T-helper 1 cell treated with Interleukin-12 subunit alpha and Interleukin-12 subunit beta and Interleukin-4 antibody, amounts not matched to agents 30 μg/mL and 1 μg/mL, for 36 hours (primary cell): ENCODE data around the gene BEAN1.
"Not testable (repeated sequence)": the region's sequence is repeated elsewhere in the genome, so short reads cannot be mapped to it uniquely, and the experiment has no call there.

Experiments used
- H3K27ac Mint-ChIP-seq: one replicate; pipeline ENCODE4 v1.8.0; 2021; ENCODE audit warnings: mild to moderate bottlenecking, mixed read lengths
- H3K27me3 Mint-ChIP-seq: one replicate; pipeline ENCODE4 v1.8.0; 2021; ENCODE audit warnings: low read depth, mixed read lengths
- H3K36me3 Mint-ChIP-seq: one replicate; pipeline ENCODE4 v1.8.0; 2021; ENCODE audit warnings: low read depth, mixed read lengths
- H3K4me1 Mint-ChIP-seq: one replicate; pipeline ENCODE4 v1.8.0; 2021; ENCODE audit warnings: low read depth, mixed read lengths
- H3K4me3 Mint-ChIP-seq: one replicate; pipeline ENCODE4 v1.8.0; 2021; ENCODE audit warnings: mild to moderate bottlenecking, moderate library complexity, mixed read lengths
- H3K9me3 Mint-ChIP-seq: one replicate; pipeline ENCODE4 v1.8.0; 2021; ENCODE audit warnings: mixed read lengths

Gene BEAN1

DNA sequence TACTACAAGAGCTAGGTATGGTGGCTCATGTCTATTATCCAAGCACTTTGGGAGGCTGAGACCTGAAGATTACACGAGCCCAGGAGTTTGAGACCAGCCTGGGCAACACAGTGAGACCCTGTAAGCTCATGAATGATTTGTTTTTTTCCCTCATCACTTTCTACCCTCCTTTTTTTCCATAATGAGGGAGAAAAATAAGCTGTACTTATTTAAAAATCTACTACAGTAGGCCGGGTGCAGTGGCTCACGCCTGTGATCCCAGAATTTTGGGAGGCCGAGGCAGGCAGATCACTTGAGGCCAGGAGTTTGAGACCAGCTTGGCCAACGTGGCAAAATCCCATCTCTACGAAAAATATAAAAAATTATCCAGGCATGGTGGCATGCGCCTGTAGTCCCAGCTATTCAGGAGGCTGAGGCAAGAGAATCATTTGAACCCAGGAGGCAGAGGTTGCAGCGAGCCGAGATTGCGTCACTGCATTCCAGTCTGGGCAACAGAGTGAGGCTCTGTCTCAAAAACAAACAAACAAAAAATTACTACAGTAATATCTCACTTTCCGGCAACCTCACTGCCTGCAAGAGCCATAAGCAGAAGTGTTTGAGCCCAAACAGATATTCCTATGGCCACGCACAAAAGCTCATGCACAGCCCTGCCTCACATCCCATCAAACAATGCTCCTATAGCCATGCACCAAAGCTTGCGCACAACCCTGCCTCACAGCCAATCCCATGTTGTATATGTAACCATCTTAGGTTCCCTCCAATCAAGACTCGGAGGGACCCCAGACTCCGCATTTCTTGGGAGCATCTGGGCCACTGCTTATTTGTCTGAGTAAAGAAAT, 85.4 kb downstream of the BEAN1 start:
- Mint-ChIP-seq H3K4me1 (peaks cover 38% of the 10 kb centered on the region), H3K9me3 (no peaks in the 10 kb centered on the region), H3K36me3 (peaks cover 22% of the 10 kb centered on the region), H3K4me3 (no peak overlapping the region), H3K27ac (peak overlapping the region; percentile 56), H3K27me3 (no peaks in the 10 kb centered on the region)

DNA sequence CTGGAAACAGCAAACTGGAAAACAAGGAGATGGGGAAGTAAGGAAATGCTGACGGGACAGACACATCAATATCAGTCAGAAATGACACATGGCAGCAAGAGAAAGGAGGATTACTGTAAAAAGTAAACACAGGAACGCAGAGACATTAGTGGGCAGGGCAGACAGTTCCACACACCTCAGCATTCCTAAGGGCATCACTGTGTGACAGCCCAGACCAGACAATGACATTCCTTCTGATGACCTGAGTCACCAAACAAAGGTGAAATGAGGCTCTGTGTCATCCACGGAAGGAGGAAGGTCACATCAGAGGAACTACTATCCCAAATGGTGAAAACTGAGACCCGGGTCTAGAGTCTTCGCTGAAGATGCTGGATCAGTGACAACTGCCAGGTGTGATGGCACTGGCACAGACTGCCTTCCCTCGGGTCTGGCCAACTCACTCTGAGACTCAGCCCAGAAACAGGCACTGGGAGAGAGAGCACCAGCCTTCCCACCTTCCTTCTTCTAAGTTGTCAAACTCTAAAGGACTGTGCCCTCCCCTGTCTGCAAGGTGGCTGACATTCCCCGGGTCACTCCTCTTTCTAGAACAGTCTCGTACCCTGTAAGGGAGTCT, 86.1 kb downstream of the BEAN1 start:
- no peaks in the 10 kb centered on the region for H3K27me3 Mint-ChIP-seq
- no peak overlapping the region for H3K4me3 Mint-ChIP-seq
- no peaks in the 10 kb centered on the region for H3K9me3 Mint-ChIP-seq
- peak overlapping the region; percentile 56 for H3K27ac Mint-ChIP-seq
- H3K4me1 Mint-ChIP-seq = peaks cover 39% of the 10 kb centered on the region
- H3K36me3 Mint-ChIP-seq = peaks cover 17% of the 10 kb centered on the region

DNA sequence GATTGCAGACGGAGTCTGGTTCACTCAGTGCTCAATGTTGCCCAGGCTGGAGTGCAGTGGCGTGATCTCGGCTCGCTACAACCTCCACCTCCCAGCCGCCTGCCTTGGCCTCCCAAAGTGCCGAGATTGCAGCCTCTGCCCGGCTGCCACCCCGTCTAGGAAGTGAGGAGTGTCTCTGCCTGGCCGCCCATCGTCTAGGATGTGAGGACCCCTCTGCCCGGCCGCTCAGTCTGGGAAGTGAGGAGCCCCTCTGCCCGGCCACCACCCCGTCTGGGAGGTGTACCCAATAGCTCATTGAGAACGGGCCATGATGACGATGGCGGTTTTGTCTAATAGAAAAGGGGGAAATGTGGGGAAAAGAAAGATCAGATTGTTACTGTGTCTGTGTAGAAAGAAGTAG, 87.3 kb downstream of the BEAN1 start:
- Mint-ChIP-seq H3K4me1 (peaks cover 46% of the 10 kb centered on the region), H3K36me3 (peaks cover 18% of the 10 kb centered on the region)
- not testable (repeated sequence) for H3K4me3 Mint-ChIP-seq, H3K27me3 Mint-ChIP-seq, H3K27ac Mint-ChIP-seq, H3K9me3 Mint-ChIP-seq

DNA sequence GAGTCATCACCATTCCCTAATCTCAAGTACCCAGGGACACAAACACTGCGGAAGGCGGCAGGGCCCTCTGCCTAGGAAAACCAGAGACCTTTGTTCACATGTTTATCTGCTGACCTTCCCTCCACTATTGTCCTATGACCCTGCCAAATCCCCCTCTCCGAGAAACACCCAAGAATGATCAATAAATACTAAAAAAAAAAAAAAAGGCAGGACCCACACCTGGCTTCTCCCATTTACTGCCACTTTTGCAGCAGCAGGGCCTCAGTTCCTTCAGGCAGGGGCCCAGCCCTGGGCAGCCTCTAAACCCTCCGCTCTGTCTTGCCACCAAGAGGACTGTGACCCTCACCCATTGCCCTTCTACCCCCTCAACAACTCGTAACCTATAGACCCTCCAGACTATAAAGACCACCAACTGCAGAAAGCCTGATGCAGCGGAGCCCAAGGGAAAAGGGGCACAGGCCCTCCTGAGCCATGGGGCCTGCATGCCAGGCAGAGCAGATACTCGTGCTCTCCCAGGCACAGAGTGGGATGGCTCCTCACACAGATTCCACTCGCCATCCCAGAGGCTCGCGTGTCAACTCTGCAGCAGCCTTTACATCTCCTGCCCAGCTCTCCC, 88.0 kb downstream of the BEAN1 start:
- H3K27me3 Mint-ChIP-seq, H3K4me3 Mint-ChIP-seq, H3K9me3 Mint-ChIP-seq: not testable (repeated sequence)
- peaks cover 53% of the 10 kb centered on the region for H3K4me1 Mint-ChIP-seq
- peaks cover 14% of the 10 kb centered on the region for H3K36me3 Mint-ChIP-seq
- peak overlapping the region; percentile 99 for H3K27ac Mint-ChIP-seq

DNA sequence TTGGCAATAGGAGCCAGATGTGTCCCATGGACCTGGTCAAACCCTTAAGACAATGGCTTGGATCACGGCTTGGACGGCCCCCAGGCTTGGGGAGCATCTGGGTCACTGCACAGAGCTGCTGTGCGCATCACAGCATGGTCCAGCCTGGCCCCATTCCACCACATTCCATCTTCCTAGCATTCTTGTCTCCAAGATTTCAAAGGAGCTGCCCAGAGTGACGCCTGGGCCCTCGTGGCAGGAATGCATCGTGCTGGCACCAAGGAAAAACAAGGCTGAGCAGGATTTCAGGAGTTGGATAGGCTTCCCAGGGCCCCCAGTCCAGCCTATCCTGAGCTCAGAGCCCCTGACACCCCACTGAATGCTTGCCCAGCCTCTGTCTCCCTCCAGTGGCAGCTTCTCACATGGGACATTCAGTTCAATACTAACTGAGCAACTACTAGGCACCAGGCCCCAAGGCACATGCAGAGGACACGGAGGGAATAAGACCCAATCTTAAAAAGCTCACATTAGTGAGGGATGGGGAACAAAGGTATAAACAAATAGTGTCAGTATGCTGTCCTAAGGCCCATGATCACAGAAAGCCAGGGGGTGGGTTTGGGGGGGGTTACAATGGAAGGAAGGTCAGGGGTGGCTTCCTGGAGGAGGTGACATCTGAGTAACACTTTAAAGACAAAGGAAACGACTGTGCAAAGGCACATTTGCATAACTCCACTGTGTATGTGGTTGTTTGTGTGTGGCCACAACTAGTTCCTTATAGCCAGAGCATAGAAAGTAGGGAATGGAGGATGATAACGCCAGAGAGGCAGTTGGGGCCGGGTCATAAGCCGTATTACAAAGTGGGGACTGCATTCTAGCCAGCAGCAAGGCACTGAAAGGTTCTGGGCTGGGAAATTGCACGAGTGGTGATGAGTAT, 88.8 kb downstream of the BEAN1 start:
- Mint-ChIP-seq H3K27me3 (no peaks in the 10 kb centered on the region), H3K9me3 (no peaks in the 10 kb centered on the region), H3K4me1 (peaks cover 61% of the 10 kb centered on the region), H3K4me3 (peak overlapping the region; percentile 82), H3K27ac (peak overlapping the region; percentile 99), H3K36me3 (peaks cover 14% of the 10 kb centered on the region)

DNA sequence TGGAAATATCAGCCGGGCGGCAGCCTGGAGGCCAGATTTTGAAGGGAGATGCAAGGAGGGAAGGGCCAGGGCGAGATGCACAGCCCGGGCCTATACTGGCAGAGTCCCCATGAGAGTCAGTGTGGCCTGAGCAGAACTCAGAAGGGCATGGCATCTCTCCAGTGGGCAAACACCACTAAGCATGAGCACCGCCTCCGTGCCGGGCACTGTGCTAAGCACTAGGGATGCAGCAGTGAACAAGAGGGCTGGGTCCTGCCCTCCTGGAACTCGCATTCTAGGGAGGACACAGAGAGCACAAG, 89.4 kb downstream of the BEAN1 start:
- no peaks in the 10 kb centered on the region for H3K27me3 Mint-ChIP-seq
- peak overlapping the region; percentile 82 for H3K4me3 Mint-ChIP-seq
- no peaks in the 10 kb centered on the region for H3K9me3 Mint-ChIP-seq
- H3K27ac Mint-ChIP-seq = peak overlapping the region; percentile 99
- H3K4me1 Mint-ChIP-seq = peaks cover 66% of the 10 kb centered on the region
- peaks cover 14% of the 10 kb centered on the region for H3K36me3 Mint-ChIP-seq

DNA sequence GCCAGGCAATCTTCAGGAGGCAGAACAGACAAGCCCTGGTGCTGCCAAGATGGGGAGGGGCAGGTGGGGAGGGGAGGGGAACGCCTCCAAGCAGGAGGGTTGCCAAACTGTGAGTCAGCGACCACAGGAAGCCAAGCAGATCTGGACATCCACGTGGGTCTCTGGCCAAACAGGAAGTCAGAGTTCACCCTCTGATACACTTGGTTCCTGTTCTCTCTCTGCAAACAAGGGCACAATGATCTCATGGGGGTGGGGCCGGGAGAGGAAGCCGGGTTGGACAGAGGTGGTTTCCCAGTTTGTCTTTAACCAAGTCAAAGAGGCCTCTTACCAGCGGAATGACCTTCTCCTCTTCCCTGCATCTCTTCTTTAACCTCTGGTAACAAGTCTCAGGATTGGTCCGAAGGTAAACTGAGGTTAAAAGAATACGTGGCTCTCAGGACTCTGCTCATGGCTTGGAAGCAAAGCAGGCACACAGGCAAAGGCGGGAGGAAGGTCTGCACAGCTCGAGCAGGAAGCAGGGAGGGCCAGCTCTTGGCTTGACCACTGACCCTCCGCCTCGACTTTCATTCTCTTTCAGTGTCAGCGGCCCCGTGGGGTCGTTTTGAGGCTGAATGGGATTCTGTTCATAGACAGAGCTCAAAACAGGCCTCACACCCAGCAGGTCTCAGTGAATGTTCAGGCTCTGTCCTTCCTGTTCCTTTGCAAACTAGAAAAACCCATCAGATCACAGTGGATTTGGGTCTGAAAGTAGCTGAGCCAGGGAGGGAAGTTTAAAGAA, 89.9 kb downstream of the BEAN1 start:
- Mint-ChIP-seq H3K4me1 (peaks cover 68% of the 10 kb centered on the region), H3K27me3 (no peaks in the 10 kb centered on the region), H3K36me3 (peaks cover 11% of the 10 kb centered on the region), H3K9me3 (no peaks in the 10 kb centered on the region), H3K27ac (peak overlapping the region; percentile 99), H3K4me3 (peak overlapping the region; percentile 82)

DNA sequence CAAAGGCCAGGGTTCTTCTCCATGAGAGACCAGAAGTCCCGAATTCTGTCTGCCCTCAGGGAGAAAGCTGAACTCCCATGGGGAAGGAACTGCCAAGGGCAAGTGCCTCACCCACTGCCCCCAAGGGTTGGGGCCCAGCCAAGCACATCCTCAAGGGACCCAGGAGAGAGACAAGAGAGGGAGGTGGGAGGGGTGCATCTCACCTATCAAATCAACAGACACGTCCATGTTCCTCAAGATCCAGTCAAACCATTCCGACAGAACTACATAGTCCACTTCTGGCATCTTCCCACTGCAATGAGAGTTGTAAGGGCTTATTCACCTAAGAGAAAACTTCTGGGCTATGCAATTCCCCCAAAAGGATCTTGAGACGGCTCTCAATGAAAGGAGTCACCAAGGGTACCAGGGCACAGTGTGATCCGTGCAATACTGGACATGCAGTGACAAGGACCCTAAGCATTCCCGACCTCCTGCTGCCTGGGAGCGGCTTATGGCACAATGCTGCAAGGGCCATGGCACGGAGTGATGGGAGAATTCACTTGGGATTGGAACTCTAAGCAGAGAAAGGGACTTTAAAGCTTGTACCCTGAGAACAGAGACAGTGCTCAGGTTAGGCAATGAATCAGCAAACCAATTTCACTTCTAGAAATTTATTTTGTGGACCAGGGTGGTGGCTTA, 90.6 kb downstream of the BEAN1 start:
- H3K27ac Mint-ChIP-seq = peak overlapping the region; percentile 99
- H3K36me3 Mint-ChIP-seq = peaks cover 9% of the 10 kb centered on the region
- no peaks in the 10 kb centered on the region for H3K9me3 Mint-ChIP-seq
- no peaks in the 10 kb centered on the region for H3K27me3 Mint-ChIP-seq
- peak overlapping the region; percentile 82 for H3K4me3 Mint-ChIP-seq
- peaks cover 74% of the 10 kb centered on the region for H3K4me1 Mint-ChIP-seq

DNA sequence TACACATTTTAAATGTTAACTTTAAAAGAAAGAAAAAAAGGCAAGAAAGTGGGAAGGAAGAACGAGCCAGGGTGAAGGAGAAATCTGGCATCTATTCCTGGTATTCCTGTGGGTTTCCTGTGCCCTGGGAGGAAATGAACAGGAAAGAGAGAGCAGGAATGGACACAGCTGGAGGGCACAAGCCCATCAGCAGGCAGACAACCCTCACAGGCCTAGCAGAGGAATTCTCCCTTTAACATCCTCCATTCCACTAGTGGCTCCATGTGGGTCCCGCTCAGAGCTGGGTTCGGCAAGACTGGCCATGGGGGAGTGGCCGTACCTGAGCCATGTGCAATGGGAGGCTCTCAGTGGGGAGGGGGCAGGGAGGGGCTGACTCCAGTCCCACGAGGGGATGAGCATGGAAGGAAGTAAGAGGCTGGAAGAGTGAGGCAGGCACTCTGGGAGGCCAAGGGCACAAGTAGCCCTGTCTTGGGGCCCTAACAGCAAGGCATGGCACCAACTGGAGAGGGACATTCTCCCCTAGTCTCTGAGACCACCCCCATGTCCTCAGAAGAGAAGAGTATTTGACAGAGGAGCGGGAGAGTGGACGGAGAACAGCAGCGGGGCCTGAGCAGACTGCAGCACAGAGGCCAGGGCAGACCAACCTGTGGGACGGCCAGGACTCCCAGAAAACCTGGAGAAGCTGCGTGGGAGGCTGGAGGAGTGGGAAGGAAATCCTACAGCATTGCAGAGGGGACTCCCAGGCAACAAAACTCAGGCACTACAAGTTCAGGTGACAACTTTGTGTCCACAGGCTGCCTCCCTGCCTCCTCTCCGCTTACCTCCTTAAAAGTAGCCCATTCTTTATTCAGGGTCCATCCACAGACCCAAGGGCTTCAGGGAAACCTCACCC, 92.6 kb downstream of the BEAN1 start:
- peak overlapping the region; percentile 28 for H3K4me3 Mint-ChIP-seq
- H3K36me3 Mint-ChIP-seq = peaks cover 9% of the 10 kb centered on the region
- H3K4me1 Mint-ChIP-seq = peaks cover 85% of the 10 kb centered on the region
- H3K27ac Mint-ChIP-seq = peak overlapping the region; percentile 97
- H3K9me3 Mint-ChIP-seq = no peaks in the 10 kb centered on the region
- H3K27me3 Mint-ChIP-seq = no peaks in the 10 kb centered on the region

DNA sequence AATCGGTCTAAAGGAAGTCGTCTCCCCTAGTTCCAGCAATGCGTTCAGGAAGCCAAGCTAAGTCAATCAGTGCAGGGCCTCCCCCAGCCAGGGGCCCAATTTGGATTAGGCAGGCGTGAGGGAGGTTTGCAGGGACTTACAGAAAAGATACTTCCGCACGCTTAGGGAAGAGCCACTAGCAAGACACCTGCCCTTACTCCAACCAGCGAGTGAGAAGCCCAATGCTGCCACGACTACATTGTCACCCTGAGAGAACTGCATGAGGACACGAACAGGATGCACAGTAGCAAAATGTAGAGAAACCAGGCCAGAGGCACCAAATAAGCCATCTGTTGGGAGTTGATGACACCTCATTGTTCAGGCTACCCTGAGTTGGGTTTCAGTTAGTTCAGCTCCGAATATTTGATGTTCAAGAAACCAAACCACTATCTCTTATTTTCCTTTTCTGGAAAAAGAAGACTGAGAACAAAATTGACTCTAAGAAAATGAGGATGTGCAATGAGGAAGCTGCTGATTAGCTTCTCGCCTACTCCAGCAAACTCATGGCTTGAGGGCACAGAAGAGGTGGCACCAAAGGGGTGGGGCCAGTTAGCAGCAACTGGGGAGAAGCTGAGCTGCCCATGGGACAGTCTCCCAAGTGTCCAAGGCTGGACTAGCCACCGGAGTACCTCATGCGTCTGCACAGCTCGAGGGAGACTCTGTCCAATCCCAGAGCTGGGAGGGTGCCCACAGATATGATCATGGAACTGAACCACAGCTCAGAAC, 93.5 kb downstream of the BEAN1 start:
- Mint-ChIP-seq H3K27me3 (no peaks in the 10 kb centered on the region), H3K4me3 (peak overlapping the region; percentile 42), H3K27ac (peak overlapping the region; percentile 97), H3K9me3 (no peaks in the 10 kb centered on the region), H3K36me3 (peaks cover 10% of the 10 kb centered on the region), H3K4me1 (peaks cover 85% of the 10 kb centered on the region)

DNA sequence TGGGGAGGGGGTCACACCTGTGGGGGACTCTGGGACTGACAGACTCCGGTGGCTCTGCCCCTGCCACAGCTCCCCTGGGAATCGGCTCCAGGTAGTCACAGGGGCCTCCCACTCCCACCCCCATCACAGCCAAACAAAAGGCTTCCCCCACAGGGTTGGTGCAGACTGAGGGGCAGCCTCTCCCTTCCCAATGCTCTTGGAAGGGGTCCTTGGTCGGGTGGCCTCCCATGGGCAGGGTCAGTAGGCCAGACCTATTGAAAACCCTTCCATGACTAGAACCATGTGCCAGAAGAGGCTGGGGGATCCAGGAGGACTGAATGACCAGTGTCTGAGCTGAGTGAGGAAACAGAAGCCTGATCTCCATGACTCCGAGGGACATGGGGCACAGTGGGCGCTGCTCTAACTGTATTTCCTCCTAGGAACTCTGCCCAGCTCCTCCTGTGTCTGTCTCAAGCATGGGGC, 94.2 kb downstream of the BEAN1 start:
- Mint-ChIP-seq H3K27ac (peak overlapping the region; percentile 97), H3K27me3 (no peaks in the 10 kb centered on the region), H3K4me1 (peaks cover 85% of the 10 kb centered on the region), H3K4me3 (peak overlapping the region; percentile 63), H3K36me3 (peaks cover 16% of the 10 kb centered on the region), H3K9me3 (no peaks in the 10 kb centered on the region)
